ENCODE results near the gene SLC16A12.

GRCh38 chr10:89475591-89475998, 59.8 kb downstream of the SLC16A12 start:
- no peak for TF ChIP-seq POLR2AphosphoS5 (IDR thresholded peaks at IDR 0.05; ENCODE audit: low read depth, low read length)
- no peak for TF ChIP-seq POLR2A (IDR thresholded peaks at IDR 0.05; ENCODE audit: low read depth, low read length)
- TF ChIP-seq TAF1 (IDR thresholded peaks at IDR 0.05; ENCODE audit: borderline replicate concordance, low read depth, low read length): no peak
